Epithelial cell of proximal tubule (primary cell): ENCODE measurements around the gene KRT222. TPM values are rescaled to one million over a fixed set of nuclear protein-coding genes. Genes with fewer than 3 reads are reported as not detected.
A peak's percentile ranks its signal among the peaks of the same experiment; 100 is the strongest.

Experiments
- DNase-seq: peaks from one replicate; pipeline ENCODE4 v3.0.0-alpha.2; 2011; ENCODE audit warnings: low read depth
- H3K4me3 ChIP-seq: 2 replicates; pipeline ENCODE4 v1.5.1; 2011; ENCODE audit warnings: low read depth, mild to moderate bottlenecking, low read length
- CTCF ChIP-seq: conservative IDR thresholded peaks from 2 replicates; pipeline ENCODE4 v1.5.1; 2012; ENCODE audit warnings: low read depth, mild to moderate bottlenecking, low read length
- total RNA-seq: library from RNA; depleted of rRNA; stranded (reverse); fragments of >200 nt; gene quantifications from 2 replicates; pipeline ENCODE4 v1.2.3, GENCODE V29; 2015

The KRT222 gene
- total RNA-seq, 1 donor from 2014 or later: not detected

- no peak for TF ChIP-seq CTCF
Measured at GRCh38 chr17:40617678-40618240, 47.2 kb downstream of the KRT222 start.

GRCh38 chr17:40616592-40616991 is 48.4 kb downstream of the KRT222 start:
- H3K4me3 ChIP-seq: no peak overlapping the region
- DNase-seq: no peak
- no peak for TF ChIP-seq CTCF

More at GRCh38 chr17:40617678-40618240, 47.2 kb downstream of the KRT222 start:
- DNase-seq: no peak
- H3K4me3 ChIP-seq: no peak overlapping the region

GRCh38 chr17:40615841-40616476 is 49.0 kb downstream of the KRT222 start:
- no peak for DNase-seq
- H3K4me3 ChIP-seq: no peak overlapping the region
- no peak for TF ChIP-seq CTCF

GRCh38 chr17:40615068-40615840 is 49.7 kb downstream of the KRT222 start:
- peak; percentile 72 for DNase-seq
- TF ChIP-seq CTCF: peak; percentile 72
- H3K4me3 ChIP-seq: no peak overlapping the region

- no peak overlapping the region for H3K4me3 ChIP-seq
- no peak for DNase-seq
- TF ChIP-seq CTCF: no peak
Measured at GRCh38 chr17:40614431-40615067, 50.4 kb downstream of the KRT222 start.

GRCh38 chr17:40613467-40614154 is 51.4 kb downstream of the KRT222 start:
- no peak for DNase-seq
- TF ChIP-seq CTCF: no peak
- H3K4me3 ChIP-seq: no peak overlapping the region
